ENCODE measurements around the gene ZFP36L2.

DNA sequence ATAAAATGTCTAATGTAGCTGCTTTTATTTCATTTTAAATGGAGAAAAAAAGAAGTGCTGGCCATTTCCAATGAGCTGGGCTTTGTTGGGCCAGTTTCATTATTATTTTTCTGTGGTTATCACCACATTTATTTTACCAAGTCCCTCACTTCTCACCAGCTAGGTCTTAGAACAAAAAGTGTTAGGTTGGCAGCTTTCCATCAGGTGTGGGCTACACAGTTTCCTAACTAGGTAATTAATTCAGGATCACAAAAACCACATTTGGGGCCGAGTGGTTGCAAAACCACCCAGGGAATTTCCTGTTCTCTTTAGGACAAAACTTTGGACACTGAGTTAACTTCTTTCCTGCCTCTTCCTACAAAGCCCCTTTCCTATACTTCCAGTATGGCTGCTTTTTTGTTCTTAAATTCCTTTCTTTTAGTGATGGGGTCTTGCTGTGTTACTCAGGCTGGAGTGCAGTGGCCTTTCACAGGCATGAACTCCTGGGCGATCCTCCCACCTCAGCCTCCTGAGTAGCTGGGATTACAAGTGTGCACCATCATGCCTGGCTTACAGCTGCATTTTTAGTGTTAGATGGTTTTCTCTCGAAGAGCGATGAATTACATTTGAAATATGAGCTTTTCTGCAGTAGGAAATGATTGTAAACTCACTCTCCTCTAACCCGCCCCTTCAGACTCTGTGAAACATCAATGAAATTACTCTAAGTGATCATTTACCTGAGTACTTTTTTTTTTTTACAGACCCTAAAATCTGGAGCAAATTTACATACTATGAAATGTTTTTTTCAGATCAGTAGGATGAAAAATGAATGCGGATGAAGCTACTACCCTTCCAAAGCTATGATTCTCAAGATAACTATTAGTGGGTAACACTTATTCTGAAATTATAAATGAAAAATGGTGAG lies 2.6 kb upstream of the ZFP36L2 start:
- TF ChIP-seq, protein P1, sequence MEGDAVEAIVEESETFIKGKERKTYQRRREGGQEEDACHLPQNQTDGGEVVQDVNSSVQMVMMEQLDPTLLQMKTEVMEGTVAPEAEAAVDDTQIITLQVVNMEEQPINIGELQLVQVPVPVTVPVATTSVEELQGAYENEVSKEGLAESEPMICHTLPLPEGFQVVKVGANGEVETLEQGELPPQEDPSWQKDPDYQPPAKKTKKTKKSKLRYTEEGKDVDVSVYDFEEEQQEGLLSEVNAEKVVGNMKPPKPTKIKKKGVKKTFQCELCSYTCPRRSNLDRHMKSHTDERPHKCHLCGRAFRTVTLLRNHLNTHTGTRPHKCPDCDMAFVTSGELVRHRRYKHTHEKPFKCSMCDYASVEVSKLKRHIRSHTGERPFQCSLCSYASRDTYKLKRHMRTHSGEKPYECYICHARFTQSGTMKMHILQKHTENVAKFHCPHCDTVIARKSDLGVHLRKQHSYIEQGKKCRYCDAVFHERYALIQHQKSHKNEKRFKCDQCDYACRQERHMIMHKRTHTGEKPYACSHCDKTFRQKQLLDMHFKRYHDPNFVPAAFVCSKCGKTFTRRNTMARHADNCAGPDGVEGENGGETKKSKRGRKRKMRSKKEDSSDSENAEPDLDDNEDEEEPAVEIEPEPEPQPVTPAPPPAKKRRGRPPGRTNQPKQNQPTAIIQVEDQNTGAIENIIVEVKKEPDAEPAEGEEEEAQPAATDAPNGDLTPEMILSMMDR (IDR thresholded peaks at IDR 0.05), result no peak
- TF ChIP-seq EP300 (IDR thresholded peaks at IDR 0.05), result no peak
- no peak for TF ChIP-seq POLR2A (IDR thresholded peaks at IDR 0.05)
